Activated naive CD8-positive, alpha-beta T cell (primary cell): ENCODE results near the gene PDE3A.
"Not testable (repeated sequence)": the region's sequence is repeated elsewhere in the genome, so short reads cannot be mapped to it uniquely, and the experiment has no call there.

ENCODE experiments used
- H3K27ac Mint-ChIP-seq: one replicate; pipeline ENCODE4 v1.8.0; 2021; ENCODE audit warnings: mixed read lengths
- H3K27me3 Mint-ChIP-seq: one replicate; pipeline ENCODE4 v1.8.0; 2021; ENCODE audit warnings: mixed read lengths
- H3K36me3 Mint-ChIP-seq: one replicate; pipeline ENCODE4 v1.8.0; 2021; ENCODE audit warnings: mixed read lengths
- H3K4me1 Mint-ChIP-seq: one replicate; pipeline ENCODE4 v1.8.0; 2021; ENCODE audit warnings: low read depth, mixed read lengths
- H3K4me3 Mint-ChIP-seq: one replicate; pipeline ENCODE4 v1.8.0; 2021; ENCODE audit warnings: mild to moderate bottlenecking, mixed read lengths
- H3K9me3 Mint-ChIP-seq: one replicate; pipeline ENCODE4 v1.8.0; 2021; ENCODE audit warnings: low read depth, mixed read lengths

The PDE3A gene

DNA sequence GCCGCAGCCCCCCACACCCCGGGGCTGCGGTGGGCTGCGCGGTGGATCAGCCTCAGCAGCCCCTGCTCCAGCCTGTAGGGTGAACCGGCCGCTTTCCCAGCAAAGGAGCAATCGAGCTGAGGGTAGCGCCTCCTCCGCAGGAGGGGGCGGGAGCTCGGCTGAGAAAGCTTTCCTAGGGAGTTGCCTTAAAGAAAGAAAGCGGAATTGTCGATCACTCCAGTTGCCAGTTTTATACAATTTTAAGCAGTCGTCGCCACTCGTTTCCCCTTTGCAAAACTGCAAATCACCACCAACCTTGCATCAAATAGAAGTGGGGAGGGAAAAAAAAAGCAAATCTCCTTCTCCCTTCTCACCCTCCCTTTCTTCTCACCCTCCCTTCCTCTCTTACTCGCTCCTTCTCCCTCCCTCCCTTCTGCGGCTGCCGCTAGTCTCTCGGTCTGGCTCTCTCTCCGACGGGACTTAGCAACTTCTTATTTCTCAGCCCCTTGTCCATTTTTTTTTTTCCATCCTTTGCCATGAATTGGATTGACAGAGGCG is at the start of gene PDE3A:
PDE3A (plus strand) TSS at position 424 of the 537 bp plus-strand sequence. CDS start 748 bp downstream, outside the sequence.
- H3K27me3 Mint-ChIP-seq: peaks cover 20% of the 10 kb centered on the region

DNA sequence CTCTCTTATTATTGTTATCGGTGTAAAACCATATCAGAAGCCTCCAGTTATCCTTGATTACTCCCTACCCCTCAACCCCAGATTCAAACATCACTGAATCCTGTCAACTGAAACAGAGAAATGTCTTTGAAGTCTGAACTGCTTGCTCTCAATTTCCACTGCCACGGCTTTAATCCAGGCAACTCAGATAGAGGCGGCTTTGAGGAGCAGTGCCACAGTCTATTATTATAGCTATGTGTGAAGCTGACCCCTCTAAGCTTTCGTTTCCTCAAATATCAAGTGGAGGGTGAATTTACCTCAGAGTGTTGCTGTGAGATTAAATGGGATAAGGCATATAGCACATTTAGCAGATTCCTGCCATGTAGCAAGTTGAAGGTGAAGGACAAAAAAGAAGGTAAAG is 49.0 kb upstream of the PDE3A start:
- Mint-ChIP-seq H3K9me3 (no peaks in the 10 kb centered on the region), H3K36me3 (no peaks in the 10 kb centered on the region), H3K4me3 (no peak overlapping the region), H3K27me3 (no peaks in the 10 kb centered on the region), H3K4me1 (no peaks in the 10 kb centered on the region), H3K27ac (no peak overlapping the region)

More for the DNA sequence above, at the start of gene PDE3A:
- Mint-ChIP-seq H3K27ac (no peak within 1 kb of the TSS), H3K9me3 (no peaks in the 10 kb centered on the region), H3K4me3 (peak within 1 kb of the TSS; percentile 62), H3K4me1 (peaks cover 12% of the 10 kb centered on the region), H3K36me3 (no peaks in the 10 kb centered on the region)

DNA sequence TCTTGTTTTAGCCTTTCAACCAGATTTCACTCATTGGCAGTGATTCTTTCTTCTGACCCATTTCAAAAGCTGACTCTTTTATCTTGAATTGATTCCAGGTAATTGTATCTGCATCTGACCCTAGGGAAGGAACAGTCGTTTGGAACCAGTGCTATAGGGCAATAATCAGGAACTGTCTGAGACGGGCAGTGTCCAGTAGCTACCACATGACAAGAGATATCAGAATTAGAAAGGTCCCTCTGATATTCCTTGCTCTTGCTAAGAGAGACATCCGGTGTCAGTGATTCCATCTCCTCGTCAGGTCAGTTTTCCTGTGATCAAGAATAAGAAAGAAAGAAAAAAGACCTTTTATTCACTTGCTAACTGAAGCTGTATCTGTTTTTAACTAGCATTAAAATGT is 47.8 kb upstream of the PDE3A start:
- H3K4me1 Mint-ChIP-seq: no peaks in the 10 kb centered on the region
- no peak overlapping the region for H3K27ac Mint-ChIP-seq
- no peaks in the 10 kb centered on the region for H3K9me3 Mint-ChIP-seq
- H3K4me3 Mint-ChIP-seq: no peak overlapping the region
- no peaks in the 10 kb centered on the region for H3K36me3 Mint-ChIP-seq
- H3K27me3 Mint-ChIP-seq: no peaks in the 10 kb centered on the region

DNA sequence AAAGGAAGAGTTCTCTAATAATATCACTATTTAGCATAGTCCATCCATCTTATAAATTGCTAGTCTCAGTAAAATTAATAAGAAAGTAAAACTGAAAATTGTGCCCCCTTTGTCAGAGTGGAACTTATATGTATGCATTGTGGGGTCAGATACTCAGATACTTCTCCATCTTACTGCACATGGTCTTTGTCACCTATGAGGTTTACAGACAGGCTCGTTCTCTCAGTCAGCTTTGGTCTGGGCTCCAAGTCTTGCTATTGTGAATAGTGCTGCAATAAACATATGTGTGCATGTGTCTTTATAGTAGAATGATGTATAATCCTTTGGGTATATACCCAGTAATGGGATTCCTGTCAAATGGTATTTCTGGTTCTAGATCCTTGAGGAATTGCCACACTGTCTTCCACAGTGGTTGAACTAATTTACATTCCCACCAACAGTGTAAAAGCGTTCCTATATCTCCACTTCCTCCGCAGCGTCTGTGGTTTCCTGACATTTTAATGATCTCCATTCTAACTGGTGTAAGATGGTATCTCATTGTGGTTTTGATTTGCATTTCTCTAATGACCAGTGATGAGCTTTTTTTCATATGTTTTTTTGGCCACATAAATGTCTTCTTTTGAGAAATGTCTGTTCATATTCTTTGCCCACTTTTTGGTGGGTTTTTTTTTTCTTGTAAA is 37.4 kb upstream of the PDE3A start:
- H3K27me3 Mint-ChIP-seq, H3K27ac Mint-ChIP-seq, H3K4me3 Mint-ChIP-seq, H3K9me3 Mint-ChIP-seq, H3K4me1 Mint-ChIP-seq, H3K36me3 Mint-ChIP-seq: not testable (repeated sequence)

DNA sequence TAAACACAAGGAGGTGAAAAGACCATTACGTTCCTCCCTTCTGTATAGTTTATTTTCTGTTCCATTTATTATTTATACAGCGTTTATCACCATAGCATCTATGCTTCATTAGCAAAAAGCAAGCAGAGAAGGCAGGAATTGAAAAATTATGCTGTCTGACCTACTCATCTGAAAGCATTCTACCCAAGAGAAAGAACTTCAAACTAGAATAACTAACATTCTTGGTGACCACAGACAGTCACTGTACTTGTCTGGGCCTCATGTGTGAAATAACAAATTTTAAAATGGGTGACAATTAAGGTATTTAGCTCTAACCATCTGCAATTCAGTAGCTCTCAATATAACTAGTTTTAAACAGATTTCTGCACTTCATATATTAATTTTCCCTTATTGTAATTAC is 29.3 kb upstream of the PDE3A start:
- H3K9me3 Mint-ChIP-seq: peaks cover 6% of the 10 kb centered on the region
- no peaks in the 10 kb centered on the region for H3K4me1 Mint-ChIP-seq
- H3K36me3 Mint-ChIP-seq: no peaks in the 10 kb centered on the region
- peaks cover 1% of the 10 kb centered on the region for H3K27me3 Mint-ChIP-seq
- H3K4me3 Mint-ChIP-seq: no peak overlapping the region
- H3K27ac Mint-ChIP-seq: no peak overlapping the region

DNA sequence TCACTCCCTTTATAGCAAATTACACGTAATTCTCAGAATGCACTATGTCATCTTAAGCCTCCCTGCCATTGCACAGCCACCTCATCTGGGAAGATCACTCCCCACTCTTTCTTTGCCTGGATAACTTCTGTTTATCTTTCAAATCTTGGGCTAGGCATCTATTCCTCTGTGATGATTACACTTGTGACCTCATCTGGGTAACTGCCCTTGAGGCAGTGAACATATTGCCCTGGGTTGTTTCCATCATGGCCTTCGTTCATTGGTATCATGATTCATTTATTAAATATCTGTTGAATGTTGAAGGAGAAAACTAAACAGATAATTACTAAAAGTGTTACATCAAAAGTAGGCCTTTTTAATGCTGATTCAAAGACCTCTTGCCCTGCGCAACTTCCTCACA is 26.2 kb upstream of the PDE3A start:
- Mint-ChIP-seq H3K9me3 (peaks cover 3% of the 10 kb centered on the region), H3K4me1 (no peaks in the 10 kb centered on the region), H3K27me3 (peaks cover 1% of the 10 kb centered on the region), H3K27ac (no peak overlapping the region), H3K36me3 (no peaks in the 10 kb centered on the region), H3K4me3 (no peak overlapping the region)

DNA sequence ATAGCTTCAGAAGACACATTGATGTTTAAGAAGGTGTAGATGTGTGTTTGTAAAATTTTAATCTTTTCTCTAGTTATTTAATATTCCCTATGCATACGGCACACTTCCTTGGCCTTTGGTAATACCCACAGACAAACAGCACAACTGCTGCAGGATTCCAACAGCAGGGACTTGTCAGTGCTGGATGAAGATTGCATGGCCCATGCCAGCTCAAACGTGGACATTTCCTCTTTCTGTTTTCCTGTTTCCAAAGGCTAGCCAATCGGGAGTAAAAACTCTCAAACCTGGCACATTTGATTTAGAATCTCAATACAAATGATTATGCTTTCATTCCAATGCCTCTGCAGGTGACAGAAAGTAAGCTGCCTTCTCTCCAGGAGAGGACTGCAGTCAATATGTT is 22.5 kb upstream of the PDE3A start:
- Mint-ChIP-seq H3K27me3 (no peaks in the 10 kb centered on the region), H3K4me3 (no peak overlapping the region), H3K36me3 (no peaks in the 10 kb centered on the region), H3K4me1 (no peaks in the 10 kb centered on the region), H3K27ac (no peak overlapping the region), H3K9me3 (no peaks in the 10 kb centered on the region)

DNA sequence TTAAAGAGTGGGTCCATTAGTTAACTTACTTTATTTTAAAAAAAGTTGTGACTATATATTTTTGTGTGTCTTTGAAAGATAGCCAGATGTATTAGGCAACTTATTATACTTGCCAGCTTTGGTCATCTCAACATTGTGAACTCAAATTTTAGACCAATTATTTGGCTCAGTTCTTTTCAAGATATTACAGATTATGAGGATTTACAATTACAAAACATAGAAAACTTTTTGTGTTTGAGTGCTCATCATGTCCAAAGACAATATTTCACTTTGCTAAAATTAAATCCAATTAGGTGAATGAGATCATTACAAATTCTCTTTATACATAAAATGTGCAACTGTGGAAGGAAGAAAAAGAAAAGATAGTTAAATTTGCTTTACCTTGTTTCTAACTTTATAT is 18.3 kb upstream of the PDE3A start:
- Mint-ChIP-seq H3K27me3 (no peaks in the 10 kb centered on the region), H3K27ac (no peak overlapping the region), H3K4me3 (no peak overlapping the region), H3K9me3 (no peaks in the 10 kb centered on the region), H3K36me3 (no peaks in the 10 kb centered on the region), H3K4me1 (no peaks in the 10 kb centered on the region)

DNA sequence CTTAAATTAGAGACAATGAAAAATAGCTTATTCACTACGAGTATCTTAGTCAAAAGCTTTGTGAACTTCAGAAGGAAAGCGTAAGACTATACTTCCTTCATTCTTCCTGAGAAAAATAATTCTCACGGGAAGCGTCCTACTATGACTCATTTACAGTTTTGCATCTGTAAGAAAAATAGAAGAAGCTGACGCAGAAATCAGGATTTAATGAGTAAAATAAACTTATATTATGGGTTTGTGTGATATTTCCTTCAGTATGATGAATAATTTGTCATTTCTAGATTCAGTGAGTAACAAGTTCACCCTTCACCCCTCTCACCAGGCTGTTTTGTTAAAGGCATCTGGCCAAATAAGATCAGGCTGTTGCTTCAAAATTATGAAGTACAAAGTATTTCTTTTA is 17.8 kb upstream of the PDE3A start:
- Mint-ChIP-seq H3K4me3 (no peak overlapping the region), H3K36me3 (no peaks in the 10 kb centered on the region), H3K9me3 (no peaks in the 10 kb centered on the region), H3K4me1 (no peaks in the 10 kb centered on the region), H3K27me3 (no peaks in the 10 kb centered on the region), H3K27ac (no peak overlapping the region)

DNA sequence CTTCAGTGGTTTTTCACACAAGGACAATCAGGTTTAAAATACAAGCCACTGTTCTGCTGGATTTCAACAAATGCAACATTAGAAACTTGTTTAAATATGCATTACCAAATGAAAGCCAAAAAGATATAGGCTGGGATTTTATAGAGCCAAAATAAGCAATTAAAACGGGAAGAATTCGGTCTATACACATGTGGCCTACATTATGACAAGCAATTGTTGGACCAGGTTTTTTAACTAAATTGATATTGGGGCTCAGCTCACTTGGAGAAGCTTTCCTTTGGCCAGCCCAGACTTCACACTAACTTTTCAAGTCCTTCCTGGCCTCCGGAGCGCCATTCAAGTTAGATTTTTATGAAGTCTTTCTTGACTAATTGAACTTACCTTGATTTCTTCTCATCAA is 16.9 kb upstream of the PDE3A start:
- Mint-ChIP-seq H3K4me1 (no peaks in the 10 kb centered on the region), H3K27me3 (no peaks in the 10 kb centered on the region), H3K4me3 (no peak overlapping the region), H3K27ac (no peak overlapping the region), H3K9me3 (no peaks in the 10 kb centered on the region), H3K36me3 (no peaks in the 10 kb centered on the region)

DNA sequence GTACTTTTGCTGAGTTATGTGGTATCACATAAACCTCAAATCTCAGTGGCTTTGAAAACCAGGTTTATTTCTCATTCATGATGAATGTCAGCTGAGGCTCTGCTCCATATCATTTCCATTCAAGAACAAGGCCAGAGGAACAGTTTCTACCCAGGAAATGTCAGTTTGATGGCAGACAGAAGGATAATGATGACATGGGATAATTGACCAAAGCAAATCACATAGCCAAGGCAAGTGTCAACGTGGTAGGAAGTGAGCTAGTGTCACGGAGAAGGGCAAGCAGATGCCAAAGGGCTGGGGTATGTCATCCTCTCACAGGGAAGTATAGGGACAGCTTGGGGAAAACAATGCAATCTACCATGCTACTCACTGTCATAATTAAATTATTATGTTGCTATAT is 12.3 kb upstream of the PDE3A start:
- H3K27ac Mint-ChIP-seq: no peak overlapping the region
- H3K9me3 Mint-ChIP-seq: no peaks in the 10 kb centered on the region

DNA sequence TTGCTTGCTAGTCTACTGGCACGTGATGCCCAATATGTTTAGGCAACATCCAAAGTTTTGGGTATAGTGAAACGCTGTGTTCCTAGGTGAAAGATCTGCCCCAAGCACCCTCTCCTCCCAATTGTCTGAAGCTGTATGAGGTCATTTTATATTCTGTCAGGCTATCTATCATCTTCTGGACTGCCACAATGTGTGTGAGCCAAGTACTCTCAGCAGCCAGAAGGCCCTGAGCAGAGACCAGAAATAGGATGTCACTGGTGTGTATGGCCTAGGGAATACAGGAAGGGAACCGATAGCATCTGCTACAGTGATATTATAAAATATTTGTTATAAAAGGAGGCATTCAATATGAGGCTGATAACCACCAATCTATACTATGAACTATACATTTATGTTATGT is 7.9 kb upstream of the PDE3A start:
- Mint-ChIP-seq H3K27ac (no peak overlapping the region), H3K4me3 (no peak overlapping the region), H3K36me3 (no peaks in the 10 kb centered on the region)

More for the DNA sequence above, 12.3 kb upstream of the PDE3A start:
- H3K4me1 Mint-ChIP-seq: no peaks in the 10 kb centered on the region
- H3K27me3 Mint-ChIP-seq: no peaks in the 10 kb centered on the region
- no peak overlapping the region for H3K4me3 Mint-ChIP-seq
- no peaks in the 10 kb centered on the region for H3K36me3 Mint-ChIP-seq

DNA sequence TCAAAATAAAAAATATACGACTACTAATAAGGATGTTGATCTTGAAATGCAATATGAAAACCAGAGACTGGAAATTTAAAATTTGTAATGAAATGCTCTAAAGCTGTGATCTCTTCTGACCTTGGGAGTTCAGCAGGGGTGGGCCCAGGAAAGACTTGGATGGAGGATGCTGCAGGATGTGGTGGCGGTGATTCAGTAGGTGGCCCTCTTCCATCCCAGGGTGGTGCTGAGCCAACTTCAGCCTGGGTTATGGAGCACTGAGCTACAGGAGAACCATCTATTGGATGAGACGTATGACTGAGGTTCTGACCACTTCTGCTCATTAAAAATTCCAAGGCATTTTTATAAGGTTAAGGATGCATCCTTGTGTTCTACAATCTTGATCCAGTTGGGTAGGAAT is 6.9 kb upstream of the PDE3A start:
- Mint-ChIP-seq H3K36me3 (no peaks in the 10 kb centered on the region), H3K4me1 (no peaks in the 10 kb centered on the region), H3K4me3 (no peak overlapping the region), H3K27me3 (peaks cover 4% of the 10 kb centered on the region), H3K9me3 (no peaks in the 10 kb centered on the region), H3K27ac (no peak overlapping the region)

More for the DNA sequence above, 7.9 kb upstream of the PDE3A start:
- Mint-ChIP-seq H3K4me1 (no peaks in the 10 kb centered on the region), H3K27me3 (peaks cover 4% of the 10 kb centered on the region), H3K9me3 (no peaks in the 10 kb centered on the region)

DNA sequence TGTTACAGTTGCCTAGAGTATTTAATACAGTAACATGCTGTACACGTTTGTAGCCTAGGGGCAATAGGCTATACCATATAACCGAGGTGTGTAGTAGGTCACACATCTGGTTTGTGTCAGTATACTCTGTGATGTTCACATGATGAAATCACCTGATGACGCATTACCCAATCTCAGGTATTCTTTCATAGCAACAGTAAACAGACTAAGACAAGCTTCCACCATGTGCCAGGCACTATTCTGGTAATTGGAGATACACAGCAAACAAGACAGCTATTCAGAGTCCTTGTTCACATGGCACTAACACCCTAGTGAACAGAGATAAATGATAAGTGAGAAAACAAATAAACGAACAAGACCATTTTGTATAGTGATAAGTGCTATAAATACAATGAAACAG is 3.8 kb upstream of the PDE3A start:
- Mint-ChIP-seq H3K27ac (no peak overlapping the region), H3K36me3 (no peaks in the 10 kb centered on the region), H3K4me3 (no peak overlapping the region), H3K4me1 (peaks cover 7% of the 10 kb centered on the region), H3K27me3 (peaks cover 14% of the 10 kb centered on the region), H3K9me3 (no peaks in the 10 kb centered on the region)

DNA sequence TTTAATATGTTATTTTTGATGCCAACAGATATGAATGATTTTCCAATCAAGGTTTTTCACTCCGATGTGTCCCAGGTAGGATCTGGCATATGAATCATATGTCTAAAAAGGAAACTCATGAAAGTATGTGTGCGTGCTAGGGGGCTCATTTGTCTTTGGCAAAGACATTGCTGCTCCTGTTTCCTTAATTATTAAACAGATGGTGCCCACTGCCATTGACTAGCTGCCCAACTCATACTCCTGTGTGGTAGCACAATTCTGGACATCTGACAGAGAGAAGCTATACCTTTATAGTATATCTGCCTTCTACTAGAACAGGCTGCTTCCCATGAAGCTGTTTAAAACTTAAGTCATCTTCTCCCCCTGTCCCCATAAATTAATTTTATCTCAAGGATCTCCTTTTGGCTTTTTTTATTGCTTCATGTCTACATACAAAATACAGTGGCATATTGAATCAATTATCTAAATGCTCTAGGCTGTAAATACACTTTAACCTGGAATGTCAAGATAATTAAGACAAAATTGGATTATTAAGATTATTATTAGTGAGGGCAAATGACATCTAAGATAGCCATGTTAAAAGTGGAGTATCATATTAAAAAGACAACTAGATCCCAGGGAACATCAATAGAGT is 1.4 kb upstream of the PDE3A start:
- H3K27ac Mint-ChIP-seq: no peak overlapping the region
- no peaks in the 10 kb centered on the region for H3K36me3 Mint-ChIP-seq
- H3K9me3 Mint-ChIP-seq: no peaks in the 10 kb centered on the region
- peaks cover 23% of the 10 kb centered on the region for H3K27me3 Mint-ChIP-seq
- H3K4me1 Mint-ChIP-seq: peaks cover 12% of the 10 kb centered on the region
- H3K4me3 Mint-ChIP-seq: no peak overlapping the region
